Kidney (tissue), 14 donors: ENCODE data around the gene MYLK2. TPM values are rescaled to one million over a fixed set of nuclear protein-coding genes. Genes with fewer than 3 reads are reported as not detected.

Experiments
- DNase-seq, 5 donors: peaks; one replicate each; pipeline ENCODE4 v3.0.0-alpha.2; 2013 to 2020
- FAIRE-seq: peaks from 2 replicates; lab custom pipeline; 2012; peaks lifted over from hg19 to GRCh38; lab: Jason Lieb, UNC
- H3K27ac ChIP-seq, 2 donors: one replicate each; pipeline ENCODE4 v1.7.0; 2013; ENCODE audit warnings: low read depth in 2 of 2, low read length in 2 of 2, inconsistent platforms in 1 of 2
- H3K27me3 ChIP-seq: one replicate; pipeline ENCODE4 v1.7.1; 2013; ENCODE audit warnings: low read length, inconsistent platforms; ENCODE audit not compliant: control insufficient read depth, insufficient read depth
- H3K36me3 ChIP-seq, 3 donors: one replicate each; pipeline versions ENCODE4 v1.7.0 to v1.7.1; 2013; ENCODE audit warnings: low read length in 3 of 3, control low read depth in 1 of 3, inconsistent platforms in 1 of 3; ENCODE audit not compliant: insufficient read depth in 3 of 3, control insufficient read depth in 2 of 3
- H3K4me1 ChIP-seq, 3 donors: one replicate each; pipeline versions ENCODE4 v1.7.0 to v1.7.1; 2013; ENCODE audit warnings: low read length in 3 of 3, inconsistent platforms in 1 of 3, low read depth in 1 of 3; ENCODE audit not compliant: control insufficient read depth in 2 of 3, insufficient read depth in 2 of 3
- H3K4me3 ChIP-seq, 3 donors: one replicate each; pipeline versions ENCODE4 v1.7.0 to v1.8.1; 2013; ENCODE audit warnings: low read length in 3 of 3, control low read depth in 1 of 3, inconsistent platforms in 1 of 3
- H3K9ac ChIP-seq, 3 donors: one replicate each; pipeline versions ENCODE4 v1.7.0 to v1.7.1; 2013; ENCODE audit warnings: low read length in 3 of 3, control low read depth in 1 of 3, inconsistent platforms in 1 of 3
- H3K9me3 ChIP-seq, 3 donors: one replicate each; pipeline versions ENCODE4 v1.7.0 to v1.7.1; 2013; ENCODE audit warnings: low read length in 3 of 3, control low read depth in 1 of 3, inconsistent platforms in 1 of 3; ENCODE audit not compliant: control insufficient read depth in 2 of 3, insufficient read depth in 1 of 3
- CTCF ChIP-seq: IDR thresholded peaks from 3 replicates; pipeline ENCODE4 v1.5.1; 2012; ENCODE audit warnings: mild to moderate bottlenecking, moderate library complexity, borderline replicate concordance; ENCODE audit not compliant: insufficient read depth; ENCODE audit errors: extremely low read depth
- intact Hi-C: fragments of 100-400 bp; cut with DNase I; formaldehyde crosslinking; loops from one replicate; pipeline ENCODE4 v1.11.1; 2022
- polyA plus RNA-seq: library from polyadenylated mRNA; stranded (reverse); fragments of 350-450 nt; fragmentation: Illumina TruSeq; extraction: RNeasy Lipid Tissue Mini Kit (QIAGEN cat#74804); gene quantifications from one replicate; pipeline ENCODE4 v1.2.3, GENCODE V29; 2014; ENCODE audit warnings: low read depth, low replicate concordance; ENCODE audit not compliant: insufficient read depth
- total RNA-seq: library from RNA; stranded (reverse); fragmentation: NEBNext Ultra II Directional; extraction: Animal tissue kit (Norgen Biotek cat#: 25700); gene quantifications from one replicate; pipeline ENCODE4 v1.2.1, GENCODE V29; 2021
- donor health status: control.
- donor health status: control.
- donor health status: control.
- donor health status: control.
- donor health status: control.
- donor health status: DM: yes; HTN: yes; CAD: no.
- donor health status: Normal renal cell carcinoma (clear cell type).

MYLK2 gene
- total and polyA plus RNA-seq, 2 donors from 2014 or later: not detected

GRCh38 chr20:31877684-31878083 lies 58.5 kb downstream of the MYLK2 start:
- FAIRE-seq (no peak), DNase-seq (no peak)
- Histone ChIP-seq H3K9me3 (no peaks in the 10 kb centered on the region), H3K27ac (no peak overlapping the region), H3K36me3 (no peaks in the 10 kb centered on the region), H3K9ac (no peak overlapping the region), H3K4me1 (no peaks in the 10 kb centered on the region), H3K4me3 (no peak overlapping the region), H3K27me3 (no peaks in the 10 kb centered on the region)
- intact Hi-C loops: no loop called here
- TF ChIP-seq CTCF: no peak

- DNase-seq: peak; percentile 94 to 99 (median 97)
- H3K9me3 ChIP-seq: no peaks in the 10 kb centered on the region
- intact Hi-C loops: no loop called here
- H3K36me3 ChIP-seq: no peaks in the 10 kb centered on the region
- no peaks in the 10 kb centered on the region for H3K4me1 ChIP-seq
- H3K4me3 ChIP-seq: peak overlapping the region; percentile 78 to 86 (median 80)
- no peak for FAIRE-seq
- H3K9ac ChIP-seq: peak overlapping the region; percentile 43 to 85 (median 52)
- no peak for TF ChIP-seq CTCF
- H3K27me3 ChIP-seq: no peaks in the 10 kb centered on the region
- peak overlapping the region; percentile 80 to 85 for H3K27ac ChIP-seq
Observed at GRCh38 chr20:31879143-31879987, 60.2 kb downstream of the MYLK2 start.

DNA sequence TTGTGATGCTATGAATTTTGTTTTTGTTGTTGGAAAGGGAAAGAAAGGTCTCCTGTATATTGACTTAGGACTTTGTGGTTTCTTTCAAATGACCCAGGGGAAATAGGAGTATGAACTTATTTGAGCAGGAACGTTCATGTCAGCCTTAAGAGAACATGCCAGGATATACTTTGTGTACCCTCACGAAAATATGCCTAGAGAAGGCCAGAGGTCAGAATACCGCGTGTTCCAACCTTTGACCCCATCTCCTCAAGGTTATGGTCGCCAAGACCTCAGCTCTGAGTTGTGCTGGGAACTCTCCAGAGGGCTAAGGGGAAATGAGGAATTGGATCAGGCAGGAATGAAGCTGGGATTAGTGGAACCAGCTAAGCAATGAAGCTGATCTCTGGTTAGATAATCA lies 62.8 kb downstream of the MYLK2 start:
- Histone ChIP-seq H3K9ac (no peak overlapping the region), H3K27me3 (no peaks in the 10 kb centered on the region), H3K36me3 (no peaks in the 10 kb centered on the region), H3K4me1 (no peaks in the 10 kb centered on the region), H3K9me3 (no peaks in the 10 kb centered on the region), H3K27ac (no peak overlapping the region), H3K4me3 (no peak overlapping the region)
- no peak for FAIRE-seq
- no peak for TF ChIP-seq CTCF
- intact Hi-C loops: no loop called here
- no peak for DNase-seq
